WTC11 (cell line): ENCODE results near the gene MXRA7. TPM values are rescaled to one million over a fixed set of nuclear protein-coding genes. Genes with fewer than 3 reads are reported as not detected.

Source experiments
- GRHL2 ChIP-seq: fragments of 250-450 bp; sonication (Bioruptor Pico); IDR thresholded peaks from 2 replicates; pipeline ENCODE4 v1.8.0; 2022; ENCODE audit warnings: mild to moderate bottlenecking, moderate library complexity; ENCODE audit not compliant: insufficient replicate concordance, severe bottlenecking
- GTF2I ChIP-seq: fragments of 250-450 bp; sonication (Bioruptor Pico); conservative IDR thresholded peaks from 2 replicates; pipeline ENCODE4 v1.4.0; 2021; ENCODE audit warnings: mild to moderate bottlenecking
- HMGA2 ChIP-seq: fragments of 250-450 bp; sonication (Bioruptor Pico); IDR thresholded peaks from 2 replicates; pipeline ENCODE4 v1.4.0; 2021; ENCODE audit warnings: mild to moderate bottlenecking, moderate library complexity
- JAZF1 ChIP-seq: fragments of 250-450 bp; sonication (Bioruptor Pico); IDR thresholded peaks from 2 replicates; pipeline ENCODE4 v1.9.0; 2021; ENCODE audit warnings: moderate library complexity, mild to moderate bottlenecking, inconsistent platforms
- MXD4 ChIP-seq: fragments of 250-450 bp; sonication (Bioruptor Pico); IDR thresholded peaks from 2 replicates; pipeline ENCODE4 v1.8.0; 2021; ENCODE audit warnings: mild to moderate bottlenecking, moderate library complexity, borderline replicate concordance
- NR3C1 ChIP-seq: sonication (generic); formaldehyde crosslinking; conservative IDR thresholded peaks from 2 replicates; pipeline ENCODE4 v1.8.1; 2023; ENCODE audit warnings: low read depth, mild to moderate bottlenecking, missing genetic modification reagents
- RORB ChIP-seq: fragments of 250-450 bp; sonication (Bioruptor Pico); IDR thresholded peaks from 2 replicates; pipeline ENCODE4 v1.9.0; 2021; ENCODE audit warnings: mild to moderate bottlenecking
- SMAD4 ChIP-seq: sonication (generic); formaldehyde crosslinking; IDR thresholded peaks from 2 replicates; pipeline ENCODE4 v1.8.0; 2022; ENCODE audit warnings: mild to moderate bottlenecking, missing genetic modification reagents
- TEAD4 ChIP-seq: sonication (generic); formaldehyde crosslinking; IDR thresholded peaks from 2 replicates; pipeline ENCODE4 v1.8.0; 2022; ENCODE audit warnings: mild to moderate bottlenecking, missing genetic modification reagents
- ZNF121 ChIP-seq: sonication (generic); formaldehyde crosslinking; IDR thresholded peaks from 2 replicates; pipeline ENCODE4 v1.8.0; 2023; ENCODE audit warnings: missing genetic modification reagents
- ZNF232 ChIP-seq: sonication (generic); formaldehyde crosslinking; IDR thresholded peaks from 2 replicates; pipeline ENCODE4 v1.8.0; 2022; ENCODE audit warnings: mild to moderate bottlenecking, missing genetic modification reagents
- ZNF396 ChIP-seq: fragments of 250-450 bp; sonication (Bioruptor Pico); IDR thresholded peaks from 2 replicates; pipeline ENCODE4 v1.8.0; 2021; ENCODE audit warnings: mild to moderate bottlenecking, moderate library complexity, borderline replicate concordance
- ZNF416 ChIP-seq: fragments of 250-450 bp; sonication (Bioruptor Pico); IDR thresholded peaks from 2 replicates; pipeline ENCODE4 v1.9.0; 2021; ENCODE audit warnings: mild to moderate bottlenecking, inconsistent platforms
- total RNA-seq: library from RNA; stranded (reverse); gene quantifications from 3 replicates; pipeline ENCODE4 v1.2.3, GENCODE V29; 2021
- TF ChIP-seq, protein P1 (sequence below): fragments of 250-450 bp; sonication (Bioruptor Pico); IDR thresholded peaks from 2 replicates; pipeline ENCODE4 v1.9.0; 2021; ENCODE audit warnings: mild to moderate bottlenecking
- TF ChIP-seq, protein P2 (sequence below): sonication (generic); formaldehyde crosslinking; IDR thresholded peaks from 2 replicates; pipeline ENCODE4 v1.8.0; 2022; ENCODE audit warnings: missing genetic modification reagents
- TF ChIP-seq, protein P3 (sequence below): sonication (generic); formaldehyde crosslinking; IDR thresholded peaks from 2 replicates; pipeline ENCODE4 v1.8.1; 2023; ENCODE audit warnings: mild to moderate bottlenecking, missing genetic modification reagents
- TF ChIP-seq, protein P4 (sequence below): fragments of 250-450 bp; sonication (Bioruptor Pico); IDR thresholded peaks from 2 replicates; pipeline ENCODE4 v1.9.0; 2021; ENCODE audit warnings: moderate library complexity, mild to moderate bottlenecking, inconsistent platforms, borderline replicate concordance
- TF ChIP-seq, protein P5 (sequence below): sonication (generic); formaldehyde crosslinking; IDR thresholded peaks from 2 replicates; pipeline ENCODE4 v1.8.1; 2022; ENCODE audit warnings: mild to moderate bottlenecking, moderate library complexity, missing genetic modification reagents
- TF ChIP-seq, protein P6 (sequence below): sonication (generic); formaldehyde crosslinking; IDR thresholded peaks from 2 replicates; pipeline ENCODE4 v1.8.1; 2022; ENCODE audit warnings: missing genetic modification reagents, borderline replicate concordance
- TF ChIP-seq, protein P7 (sequence below): sonication (generic); formaldehyde crosslinking; IDR thresholded peaks from 2 replicates; pipeline ENCODE4 v1.8.1; 2023; ENCODE audit warnings: mild to moderate bottlenecking, moderate library complexity, missing genetic modification reagents
- TF ChIP-seq, protein P8 (sequence below): sonication (generic); formaldehyde crosslinking; IDR thresholded peaks from 2 replicates; pipeline ENCODE4 v1.8.1; 2023; ENCODE audit warnings: mild to moderate bottlenecking, missing genetic modification reagents, borderline replicate concordance

The MXRA7 gene
- total RNA-seq, 1 experiment from 2014 or later, result 46.5 TPM

DNA sequence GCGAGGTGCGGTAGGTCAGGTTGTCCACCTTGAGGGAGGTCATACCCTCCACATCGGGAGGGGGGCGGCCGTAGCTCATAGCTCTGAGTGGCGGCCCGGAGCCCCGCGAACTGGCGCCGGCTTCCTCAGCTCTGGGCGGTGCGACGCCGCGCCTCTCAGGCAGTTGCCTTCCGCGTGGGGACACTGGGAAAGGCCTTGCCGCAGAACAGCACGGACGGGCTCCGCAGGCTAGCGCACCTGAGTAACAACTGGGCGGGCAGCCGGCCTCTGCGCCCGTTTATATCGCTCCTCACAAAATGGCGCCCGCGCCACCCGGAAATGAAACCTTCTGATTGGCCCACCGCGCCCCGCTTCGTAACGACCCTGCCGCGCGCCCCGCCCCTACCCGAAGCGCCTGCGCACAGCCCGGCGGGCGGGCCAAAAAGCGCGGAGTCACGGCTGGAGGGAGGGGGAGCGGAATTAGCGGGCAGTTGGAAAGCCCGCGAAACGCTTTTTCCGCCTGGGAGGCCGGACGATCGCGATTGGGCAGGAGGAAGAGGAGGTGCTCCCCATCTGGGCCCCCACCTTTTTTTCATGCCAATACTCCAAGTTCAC lies 26.4 kb upstream of the MXRA7 start, which contains the start of gene SRSF2 (continued):
- TF ChIP-seq, protein P1, sequence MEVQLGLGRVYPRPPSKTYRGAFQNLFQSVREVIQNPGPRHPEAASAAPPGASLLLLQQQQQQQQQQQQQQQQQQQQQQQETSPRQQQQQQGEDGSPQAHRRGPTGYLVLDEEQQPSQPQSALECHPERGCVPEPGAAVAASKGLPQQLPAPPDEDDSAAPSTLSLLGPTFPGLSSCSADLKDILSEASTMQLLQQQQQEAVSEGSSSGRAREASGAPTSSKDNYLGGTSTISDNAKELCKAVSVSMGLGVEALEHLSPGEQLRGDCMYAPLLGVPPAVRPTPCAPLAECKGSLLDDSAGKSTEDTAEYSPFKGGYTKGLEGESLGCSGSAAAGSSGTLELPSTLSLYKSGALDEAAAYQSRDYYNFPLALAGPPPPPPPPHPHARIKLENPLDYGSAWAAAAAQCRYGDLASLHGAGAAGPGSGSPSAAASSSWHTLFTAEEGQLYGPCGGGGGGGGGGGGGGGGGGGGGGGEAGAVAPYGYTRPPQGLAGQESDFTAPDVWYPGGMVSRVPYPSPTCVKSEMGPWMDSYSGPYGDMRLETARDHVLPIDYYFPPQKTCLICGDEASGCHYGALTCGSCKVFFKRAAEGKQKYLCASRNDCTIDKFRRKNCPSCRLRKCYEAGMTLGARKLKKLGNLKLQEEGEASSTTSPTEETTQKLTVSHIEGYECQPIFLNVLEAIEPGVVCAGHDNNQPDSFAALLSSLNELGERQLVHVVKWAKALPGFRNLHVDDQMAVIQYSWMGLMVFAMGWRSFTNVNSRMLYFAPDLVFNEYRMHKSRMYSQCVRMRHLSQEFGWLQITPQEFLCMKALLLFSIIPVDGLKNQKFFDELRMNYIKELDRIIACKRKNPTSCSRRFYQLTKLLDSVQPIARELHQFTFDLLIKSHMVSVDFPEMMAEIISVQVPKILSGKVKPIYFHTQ (CRISPR knock-in tag), result peak; percentile 63; the same call in 1 of the 2 replicates
- no peak for TF ChIP-seq JAZF1 (CRISPR knock-in tag)
- TF ChIP-seq, protein P2, sequence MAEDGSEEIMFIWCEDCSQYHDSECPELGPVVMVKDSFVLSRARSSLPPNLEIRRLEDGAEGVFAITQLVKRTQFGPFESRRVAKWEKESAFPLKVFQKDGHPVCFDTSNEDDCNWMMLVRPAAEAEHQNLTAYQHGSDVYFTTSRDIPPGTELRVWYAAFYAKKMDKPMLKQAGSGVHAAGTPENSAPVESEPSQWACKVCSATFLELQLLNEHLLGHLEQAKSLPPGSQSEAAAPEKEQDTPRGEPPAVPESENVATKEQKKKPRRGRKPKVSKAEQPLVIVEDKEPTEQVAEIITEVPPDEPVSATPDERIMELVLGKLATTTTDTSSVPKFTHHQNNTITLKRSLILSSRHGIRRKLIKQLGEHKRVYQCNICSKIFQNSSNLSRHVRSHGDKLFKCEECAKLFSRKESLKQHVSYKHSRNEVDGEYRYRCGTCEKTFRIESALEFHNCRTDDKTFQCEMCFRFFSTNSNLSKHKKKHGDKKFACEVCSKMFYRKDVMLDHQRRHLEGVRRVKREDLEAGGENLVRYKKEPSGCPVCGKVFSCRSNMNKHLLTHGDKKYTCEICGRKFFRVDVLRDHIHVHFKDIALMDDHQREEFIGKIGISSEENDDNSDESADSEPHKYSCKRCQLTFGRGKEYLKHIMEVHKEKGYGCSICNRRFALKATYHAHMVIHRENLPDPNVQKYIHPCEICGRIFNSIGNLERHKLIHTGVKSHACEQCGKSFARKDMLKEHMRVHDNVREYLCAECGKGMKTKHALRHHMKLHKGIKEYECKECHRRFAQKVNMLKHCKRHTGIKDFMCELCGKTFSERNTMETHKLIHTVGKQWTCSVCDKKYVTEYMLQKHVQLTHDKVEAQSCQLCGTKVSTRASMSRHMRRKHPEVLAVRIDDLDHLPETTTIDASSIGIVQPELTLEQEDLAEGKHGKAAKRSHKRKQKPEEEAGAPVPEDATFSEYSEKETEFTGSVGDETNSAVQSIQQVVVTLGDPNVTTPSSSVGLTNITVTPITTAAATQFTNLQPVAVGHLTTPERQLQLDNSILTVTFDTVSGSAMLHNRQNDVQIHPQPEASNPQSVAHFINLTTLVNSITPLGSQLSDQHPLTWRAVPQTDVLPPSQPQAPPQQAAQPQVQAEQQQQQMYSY, result peak; percentile 67; the same call in 1 of the 2 replicates
- TF ChIP-seq, protein P3, sequence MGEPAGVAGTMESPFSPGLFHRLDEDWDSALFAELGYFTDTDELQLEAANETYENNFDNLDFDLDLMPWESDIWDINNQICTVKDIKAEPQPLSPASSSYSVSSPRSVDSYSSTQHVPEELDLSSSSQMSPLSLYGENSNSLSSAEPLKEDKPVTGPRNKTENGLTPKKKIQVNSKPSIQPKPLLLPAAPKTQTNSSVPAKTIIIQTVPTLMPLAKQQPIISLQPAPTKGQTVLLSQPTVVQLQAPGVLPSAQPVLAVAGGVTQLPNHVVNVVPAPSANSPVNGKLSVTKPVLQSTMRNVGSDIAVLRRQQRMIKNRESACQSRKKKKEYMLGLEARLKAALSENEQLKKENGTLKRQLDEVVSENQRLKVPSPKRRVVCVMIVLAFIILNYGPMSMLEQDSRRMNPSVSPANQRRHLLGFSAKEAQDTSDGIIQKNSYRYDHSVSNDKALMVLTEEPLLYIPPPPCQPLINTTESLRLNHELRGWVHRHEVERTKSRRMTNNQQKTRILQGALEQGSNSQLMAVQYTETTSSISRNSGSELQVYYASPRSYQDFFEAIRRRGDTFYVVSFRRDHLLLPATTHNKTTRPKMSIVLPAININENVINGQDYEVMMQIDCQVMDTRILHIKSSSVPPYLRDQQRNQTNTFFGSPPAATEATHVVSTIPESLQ, result no peak
- TF ChIP-seq, protein P4, sequence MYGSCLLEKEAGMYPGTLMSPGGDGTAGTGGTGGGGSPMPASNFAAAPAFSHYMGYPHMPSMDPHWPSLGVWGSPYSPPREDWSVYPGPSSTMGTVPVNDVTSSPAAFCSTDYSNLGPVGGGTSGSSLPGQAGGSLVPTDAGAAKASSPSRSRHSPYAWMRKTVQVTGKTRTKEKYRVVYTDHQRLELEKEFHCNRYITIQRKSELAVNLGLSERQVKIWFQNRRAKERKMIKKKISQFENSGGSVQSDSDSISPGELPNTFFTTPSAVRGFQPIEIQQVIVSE, result peak; percentile 33; the same call in 1 of the 2 replicates
- TF ChIP-seq TEAD4, result peak; percentile 77; the same call in 1 of the 2 replicates
- no peak for TF ChIP-seq GRHL2
- TF ChIP-seq ZNF396 (CRISPR knock-in tag), result no peak
- TF ChIP-seq, protein P5, sequence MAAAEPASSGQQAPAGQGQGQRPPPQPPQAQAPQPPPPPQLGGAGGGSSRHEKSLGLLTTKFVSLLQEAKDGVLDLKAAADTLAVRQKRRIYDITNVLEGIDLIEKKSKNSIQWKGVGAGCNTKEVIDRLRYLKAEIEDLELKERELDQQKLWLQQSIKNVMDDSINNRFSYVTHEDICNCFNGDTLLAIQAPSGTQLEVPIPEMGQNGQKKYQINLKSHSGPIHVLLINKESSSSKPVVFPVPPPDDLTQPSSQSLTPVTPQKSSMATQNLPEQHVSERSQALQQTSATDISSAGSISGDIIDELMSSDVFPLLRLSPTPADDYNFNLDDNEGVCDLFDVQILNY (CRISPR knock-in tag), result peak; percentile 99
- TF ChIP-seq SMAD4 (CRISPR knock-in tag), result no peak; the same call in 1 of the 2 replicates
- TF ChIP-seq ZNF232 (CRISPR knock-in tag), result peak; percentile 88; the same call in 1 of the 2 replicates
- TF ChIP-seq, protein P6, sequence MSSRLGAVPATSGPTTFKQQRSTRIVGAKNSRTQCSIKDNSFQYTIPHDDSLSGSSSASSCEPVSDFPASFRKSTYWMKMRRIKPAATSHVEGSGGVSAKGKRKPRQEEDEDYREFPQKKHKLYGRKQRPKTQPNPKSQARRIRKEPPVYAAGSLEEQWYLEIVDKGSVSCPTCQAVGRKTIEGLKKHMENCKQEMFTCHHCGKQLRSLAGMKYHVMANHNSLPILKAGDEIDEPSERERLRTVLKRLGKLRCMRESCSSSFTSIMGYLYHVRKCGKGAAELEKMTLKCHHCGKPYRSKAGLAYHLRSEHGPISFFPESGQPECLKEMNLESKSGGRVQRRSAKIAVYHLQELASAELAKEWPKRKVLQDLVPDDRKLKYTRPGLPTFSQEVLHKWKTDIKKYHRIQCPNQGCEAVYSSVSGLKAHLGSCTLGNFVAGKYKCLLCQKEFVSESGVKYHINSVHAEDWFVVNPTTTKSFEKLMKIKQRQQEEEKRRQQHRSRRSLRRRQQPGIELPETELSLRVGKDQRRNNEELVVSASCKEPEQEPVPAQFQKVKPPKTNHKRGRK (CRISPR knock-in tag), result 0 out of 2 replicates have a peak, but pooled peaks have one; percentile 51
- 0 out of 2 replicates have a peak, but pooled peaks have one; percentile 63 for TF ChIP-seq RORB (CRISPR knock-in tag)
- TF ChIP-seq GTF2I, result no peak
- no peak for TF ChIP-seq MXD4
- TF ChIP-seq, protein P7, sequence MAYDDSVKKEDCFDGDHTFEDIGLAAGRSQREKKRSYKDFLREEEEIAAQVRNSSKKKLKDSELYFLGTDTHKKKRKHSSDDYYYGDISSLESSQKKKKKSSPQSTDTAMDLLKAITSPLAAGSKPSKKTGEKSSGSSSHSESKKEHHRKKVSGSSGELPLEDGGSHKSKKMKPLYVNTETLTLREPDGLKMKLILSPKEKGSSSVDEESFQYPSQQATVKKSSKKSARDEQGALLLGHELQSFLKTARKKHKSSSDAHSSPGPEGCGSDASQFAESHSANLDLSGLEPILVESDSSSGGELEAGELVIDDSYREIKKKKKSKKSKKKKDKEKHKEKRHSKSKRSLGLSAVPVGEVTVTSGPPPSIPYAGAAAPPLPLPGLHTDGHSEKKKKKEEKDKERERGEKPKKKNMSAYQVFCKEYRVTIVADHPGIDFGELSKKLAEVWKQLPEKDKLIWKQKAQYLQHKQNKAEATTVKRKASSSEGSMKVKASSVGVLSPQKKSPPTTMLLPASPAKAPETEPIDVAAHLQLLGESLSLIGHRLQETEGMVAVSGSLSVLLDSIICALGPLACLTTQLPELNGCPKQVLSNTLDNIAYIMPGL (CRISPR knock-in tag), result peak; percentile 56
- TF ChIP-seq HMGA2 (CRISPR knock-in tag), result no peak
- TF ChIP-seq NR3C1 (CRISPR knock-in tag), result peak; percentile 80; the same call in 1 of the 2 replicates
- TF ChIP-seq ZNF121 (CRISPR knock-in tag), result no peak
- TF ChIP-seq ZNF416 (CRISPR knock-in tag), result peak; percentile 84; the same call in 1 of the 2 replicates
- TF ChIP-seq, protein P8, sequence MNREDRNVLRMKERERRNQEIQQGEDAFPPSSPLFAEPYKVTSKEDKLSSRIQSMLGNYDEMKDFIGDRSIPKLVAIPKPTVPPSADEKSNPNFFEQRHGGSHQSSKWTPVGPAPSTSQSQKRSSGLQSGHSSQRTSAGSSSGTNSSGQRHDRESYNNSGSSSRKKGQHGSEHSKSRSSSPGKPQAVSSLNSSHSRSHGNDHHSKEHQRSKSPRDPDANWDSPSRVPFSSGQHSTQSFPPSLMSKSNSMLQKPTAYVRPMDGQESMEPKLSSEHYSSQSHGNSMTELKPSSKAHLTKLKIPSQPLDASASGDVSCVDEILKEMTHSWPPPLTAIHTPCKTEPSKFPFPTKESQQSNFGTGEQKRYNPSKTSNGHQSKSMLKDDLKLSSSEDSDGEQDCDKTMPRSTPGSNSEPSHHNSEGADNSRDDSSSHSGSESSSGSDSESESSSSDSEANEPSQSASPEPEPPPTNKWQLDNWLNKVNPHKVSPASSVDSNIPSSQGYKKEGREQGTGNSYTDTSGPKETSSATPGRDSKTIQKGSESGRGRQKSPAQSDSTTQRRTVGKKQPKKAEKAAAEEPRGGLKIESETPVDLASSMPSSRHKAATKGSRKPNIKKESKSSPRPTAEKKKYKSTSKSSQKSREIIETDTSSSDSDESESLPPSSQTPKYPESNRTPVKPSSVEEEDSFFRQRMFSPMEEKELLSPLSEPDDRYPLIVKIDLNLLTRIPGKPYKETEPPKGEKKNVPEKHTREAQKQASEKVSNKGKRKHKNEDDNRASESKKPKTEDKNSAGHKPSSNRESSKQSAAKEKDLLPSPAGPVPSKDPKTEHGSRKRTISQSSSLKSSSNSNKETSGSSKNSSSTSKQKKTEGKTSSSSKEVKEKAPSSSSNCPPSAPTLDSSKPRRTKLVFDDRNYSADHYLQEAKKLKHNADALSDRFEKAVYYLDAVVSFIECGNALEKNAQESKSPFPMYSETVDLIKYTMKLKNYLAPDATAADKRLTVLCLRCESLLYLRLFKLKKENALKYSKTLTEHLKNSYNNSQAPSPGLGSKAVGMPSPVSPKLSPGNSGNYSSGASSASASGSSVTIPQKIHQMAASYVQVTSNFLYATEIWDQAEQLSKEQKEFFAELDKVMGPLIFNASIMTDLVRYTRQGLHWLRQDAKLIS, result no peak
